ENCODE results near the gene SMYD4. TPM values are rescaled to one million over a fixed set of nuclear protein-coding genes. Genes with fewer than 3 reads are reported as not detected.
"Not testable (repeated sequence)": the region's sequence is repeated elsewhere in the genome, so short reads cannot be mapped to it uniquely, and the experiment has no call there.

Gene SMYD4
- total RNA-seq, 1 donor from 2014 or later, result 22.5 TPM

DNA sequence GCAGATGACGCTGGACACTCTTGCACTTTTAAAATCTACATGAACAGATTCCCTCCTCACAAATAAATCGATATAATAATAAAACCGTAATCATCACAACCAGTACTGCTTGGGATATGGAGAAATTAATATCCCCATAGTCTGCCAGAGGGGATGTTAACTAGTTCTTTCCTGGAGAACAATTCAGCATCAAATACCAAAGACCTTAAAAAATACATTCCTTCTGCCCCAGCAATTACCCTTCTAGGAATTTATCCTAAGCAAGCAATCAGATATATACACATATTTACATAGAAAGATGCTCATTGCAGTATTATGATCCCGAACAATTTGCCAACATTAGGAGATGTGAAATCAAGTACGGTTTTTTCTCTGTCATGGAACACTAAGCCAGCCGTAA is 21.8 kb downstream of the SMYD4 start:
- no peaks in the 10 kb centered on the region for H3K9me3 Mint-ChIP-seq

GRCh38 chr17:1803280-1803679 is 26.4 kb downstream of the SMYD4 start:
- no peak for TF ChIP-seq CTCF (conservative IDR thresholded peaks at IDR 0.05)
- Mint-ChIP-seq H3K36me3 (peaks cover 9% of the 10 kb centered on the region), H3K9me3 (no peaks in the 10 kb centered on the region), H3K4me1 (ENCODE audit: unreplicated experiment) (no peaks in the 10 kb centered on the region), H3K27ac (no peak overlapping the region), H3K27me3 (no peaks in the 10 kb centered on the region), H3K4me3 (no peak overlapping the region)
- no peak for DNase-seq (ENCODE audit: extremely low spot score, unreplicated experiment)

More for the DNA sequence above, 21.8 kb downstream of the SMYD4 start:
- TF ChIP-seq CTCF (conservative IDR thresholded peaks at IDR 0.05), result no peak
- Mint-ChIP-seq H3K4me3 (no peak overlapping the region), H3K36me3 (peaks cover 10% of the 10 kb centered on the region), H3K27me3 (no peaks in the 10 kb centered on the region), H3K27ac (no peak overlapping the region), H3K4me1 (ENCODE audit: unreplicated experiment) (no peaks in the 10 kb centered on the region)
- no peak for DNase-seq (ENCODE audit: extremely low spot score, unreplicated experiment)

GRCh38 chr17:1802429-1802828 is 27.3 kb downstream of the SMYD4 start:
- H3K36me3 Mint-ChIP-seq, result peaks cover 10% of the 10 kb centered on the region
- H3K4me3 Mint-ChIP-seq, result no peak overlapping the region
- no peak overlapping the region for H3K27ac Mint-ChIP-seq
- peaks cover under 1% of the 10 kb centered on the region for H3K4me1 Mint-ChIP-seq (ENCODE audit: unreplicated experiment)
- no peak for DNase-seq (ENCODE audit: extremely low spot score, unreplicated experiment)
- TF ChIP-seq CTCF (conservative IDR thresholded peaks at IDR 0.05), result no peak
- H3K27me3 Mint-ChIP-seq, result no peaks in the 10 kb centered on the region
- no peaks in the 10 kb centered on the region for H3K9me3 Mint-ChIP-seq

GRCh38 chr17:1800712-1801111 is 29.0 kb downstream of the SMYD4 start:
- no peak for TF ChIP-seq CTCF (conservative IDR thresholded peaks at IDR 0.05)
- no peak for DNase-seq (ENCODE audit: extremely low spot score, unreplicated experiment)
- no peaks in the 10 kb centered on the region for H3K9me3 Mint-ChIP-seq
- H3K27ac Mint-ChIP-seq, result no peak overlapping the region
- peaks cover 8% of the 10 kb centered on the region for H3K4me1 Mint-ChIP-seq (ENCODE audit: unreplicated experiment)
- H3K36me3 Mint-ChIP-seq, result peaks cover 17% of the 10 kb centered on the region
- no peaks in the 10 kb centered on the region for H3K27me3 Mint-ChIP-seq
- no peak overlapping the region for H3K4me3 Mint-ChIP-seq

DNA sequence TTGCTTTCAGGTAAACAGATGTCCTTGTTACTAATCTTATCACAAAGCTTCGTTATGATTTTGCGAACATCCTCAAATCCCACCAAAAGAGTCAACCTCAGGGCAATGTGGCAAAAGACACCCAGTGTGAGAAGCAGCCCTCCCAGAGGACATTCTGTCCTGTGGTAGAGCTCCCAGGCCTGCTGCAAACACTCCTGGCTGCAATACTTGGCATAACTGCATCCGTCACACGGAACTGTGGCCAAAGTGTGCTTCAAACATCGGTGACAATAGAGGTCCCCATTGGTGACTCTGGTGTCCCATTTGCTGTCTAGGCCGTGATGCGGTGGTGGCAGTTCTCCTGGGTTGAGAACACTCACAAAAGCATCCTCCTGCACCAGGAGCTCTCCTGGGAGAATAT is 29.5 kb downstream of the SMYD4 start:
- Mint-ChIP-seq H3K4me3 (no peak overlapping the region), H3K27ac (no peak overlapping the region), H3K9me3 (no peaks in the 10 kb centered on the region), H3K27me3 (no peaks in the 10 kb centered on the region), H3K4me1 (ENCODE audit: unreplicated experiment) (peaks cover 8% of the 10 kb centered on the region), H3K36me3 (peaks cover 18% of the 10 kb centered on the region)
- no peak for DNase-seq (ENCODE audit: extremely low spot score, unreplicated experiment)
- no peak for TF ChIP-seq CTCF (conservative IDR thresholded peaks at IDR 0.05)

GRCh38 chr17:1797846-1798245 is 31.9 kb downstream of the SMYD4 start:
- not testable (repeated sequence) for H3K27ac Mint-ChIP-seq; H3K27me3 Mint-ChIP-seq; H3K4me3 Mint-ChIP-seq; H3K9me3 Mint-ChIP-seq; DNase-seq (ENCODE audit: extremely low spot score, unreplicated experiment)
- H3K4me1 Mint-ChIP-seq (ENCODE audit: unreplicated experiment), result peaks cover 15% of the 10 kb centered on the region
- H3K36me3 Mint-ChIP-seq, result peaks cover 16% of the 10 kb centered on the region
